Astrocyte of the cerebellum (primary cell): Measurements from ENCODE around the gene ATP6V0D1.

Source experiments
- DNase-seq: peaks from one replicate; pipeline ENCODE4 v3.0.0-alpha.2; 2011; ENCODE audit warnings: low read depth
- H3K4me3 ChIP-seq: 2 replicates; pipeline ENCODE4 v1.5.1; 2011; ENCODE audit warnings: mild to moderate bottlenecking, low read depth, low read length, moderate library complexity
- in situ Hi-C: cut with HindIII; loops from 2 replicates; pipeline ENCODE4 v1.10.0; 2017; ENCODE audit warnings: low sequenced_read_pairs
- TF ChIP-seq, protein P1 (sequence below): IDR thresholded peaks from 2 replicates; pipeline ENCODE4 v1.5.1; 2012; ENCODE audit warnings: low read length, low read depth, moderate library complexity, mild to moderate bottlenecking; ENCODE audit errors: missing control alignments

Gene ATP6V0D1

DNA sequence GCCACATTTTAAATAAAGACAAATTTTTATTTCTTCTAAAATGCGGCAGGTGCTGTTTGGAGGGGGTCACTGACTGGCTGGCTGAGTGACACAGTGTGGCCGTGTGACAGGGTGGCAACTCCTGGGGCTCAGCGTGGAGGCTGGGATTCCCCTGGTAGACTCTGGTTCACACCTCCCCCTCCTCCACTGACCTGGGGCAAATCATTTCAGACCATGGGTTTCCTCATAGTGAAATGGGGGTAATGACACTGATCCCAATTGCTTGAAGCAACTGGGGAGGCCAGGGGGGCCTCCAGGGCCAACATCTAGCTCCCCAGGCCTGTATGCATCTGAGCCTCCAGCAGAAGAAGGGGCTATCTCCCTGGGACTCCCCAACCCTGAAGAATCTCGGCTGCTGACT is 43.4 kb downstream of the ATP6V0D1 start:
- in situ Hi-C loops: no loop called here
- no peak overlapping the region for H3K4me3 ChIP-seq
- TF ChIP-seq, protein P1, sequence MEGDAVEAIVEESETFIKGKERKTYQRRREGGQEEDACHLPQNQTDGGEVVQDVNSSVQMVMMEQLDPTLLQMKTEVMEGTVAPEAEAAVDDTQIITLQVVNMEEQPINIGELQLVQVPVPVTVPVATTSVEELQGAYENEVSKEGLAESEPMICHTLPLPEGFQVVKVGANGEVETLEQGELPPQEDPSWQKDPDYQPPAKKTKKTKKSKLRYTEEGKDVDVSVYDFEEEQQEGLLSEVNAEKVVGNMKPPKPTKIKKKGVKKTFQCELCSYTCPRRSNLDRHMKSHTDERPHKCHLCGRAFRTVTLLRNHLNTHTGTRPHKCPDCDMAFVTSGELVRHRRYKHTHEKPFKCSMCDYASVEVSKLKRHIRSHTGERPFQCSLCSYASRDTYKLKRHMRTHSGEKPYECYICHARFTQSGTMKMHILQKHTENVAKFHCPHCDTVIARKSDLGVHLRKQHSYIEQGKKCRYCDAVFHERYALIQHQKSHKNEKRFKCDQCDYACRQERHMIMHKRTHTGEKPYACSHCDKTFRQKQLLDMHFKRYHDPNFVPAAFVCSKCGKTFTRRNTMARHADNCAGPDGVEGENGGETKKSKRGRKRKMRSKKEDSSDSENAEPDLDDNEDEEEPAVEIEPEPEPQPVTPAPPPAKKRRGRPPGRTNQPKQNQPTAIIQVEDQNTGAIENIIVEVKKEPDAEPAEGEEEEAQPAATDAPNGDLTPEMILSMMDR: no peak
- no peak for DNase-seq

DNA sequence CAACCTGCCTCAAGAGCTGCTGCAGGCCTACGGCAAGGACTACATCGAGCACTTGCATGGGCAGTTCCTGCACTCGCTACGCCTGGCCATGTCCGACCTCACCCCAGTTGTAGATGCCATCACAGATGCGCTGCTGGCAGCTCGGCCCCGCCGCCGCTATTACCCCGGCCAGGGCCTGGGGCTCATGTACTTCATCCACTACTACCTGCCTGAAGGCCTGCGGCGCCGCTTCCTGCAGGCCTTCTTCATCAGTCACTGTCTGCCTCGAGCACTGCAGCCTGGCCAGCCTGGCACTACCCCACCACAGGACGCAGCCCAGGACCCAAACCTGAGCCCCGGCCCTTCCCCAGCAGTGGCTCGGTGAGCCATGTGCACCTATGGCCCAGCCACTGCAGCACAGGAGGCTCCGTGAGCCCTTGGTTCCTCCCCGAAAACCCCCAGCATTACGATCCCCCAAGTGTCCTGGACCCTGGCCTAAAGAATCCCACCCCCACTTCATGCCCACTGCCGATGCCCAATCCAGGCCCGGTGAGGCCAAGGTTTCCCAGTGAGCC is 44.2 kb downstream of the ATP6V0D1 start:
- H3K4me3 ChIP-seq: no peak overlapping the region
- in situ Hi-C loops: no loop called here
- DNase-seq: no peak
- TF ChIP-seq, protein P1: no peak

DNA sequence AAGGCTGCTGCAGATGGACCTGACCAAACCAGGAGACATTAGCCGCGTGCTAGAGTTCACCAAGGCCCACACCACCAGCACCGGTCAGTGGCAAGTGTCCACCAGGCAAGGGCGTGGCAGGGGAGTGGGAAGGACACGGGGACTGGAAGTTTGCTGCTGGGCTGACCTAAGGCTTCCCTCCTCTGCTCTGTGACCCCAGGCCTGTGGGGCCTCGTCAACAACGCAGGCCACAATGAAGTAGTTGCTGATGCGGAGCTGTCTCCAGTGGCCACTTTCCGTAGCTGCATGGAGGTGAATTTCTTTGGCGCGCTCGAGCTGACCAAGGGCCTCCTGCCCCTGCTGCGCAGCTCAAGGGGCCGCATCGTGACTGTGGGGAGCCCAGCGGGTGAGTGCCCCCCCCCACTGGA is 45.2 kb downstream of the ATP6V0D1 start:
- TF ChIP-seq, protein P1: no peak
- in situ Hi-C loops: no loop called here

DNA sequence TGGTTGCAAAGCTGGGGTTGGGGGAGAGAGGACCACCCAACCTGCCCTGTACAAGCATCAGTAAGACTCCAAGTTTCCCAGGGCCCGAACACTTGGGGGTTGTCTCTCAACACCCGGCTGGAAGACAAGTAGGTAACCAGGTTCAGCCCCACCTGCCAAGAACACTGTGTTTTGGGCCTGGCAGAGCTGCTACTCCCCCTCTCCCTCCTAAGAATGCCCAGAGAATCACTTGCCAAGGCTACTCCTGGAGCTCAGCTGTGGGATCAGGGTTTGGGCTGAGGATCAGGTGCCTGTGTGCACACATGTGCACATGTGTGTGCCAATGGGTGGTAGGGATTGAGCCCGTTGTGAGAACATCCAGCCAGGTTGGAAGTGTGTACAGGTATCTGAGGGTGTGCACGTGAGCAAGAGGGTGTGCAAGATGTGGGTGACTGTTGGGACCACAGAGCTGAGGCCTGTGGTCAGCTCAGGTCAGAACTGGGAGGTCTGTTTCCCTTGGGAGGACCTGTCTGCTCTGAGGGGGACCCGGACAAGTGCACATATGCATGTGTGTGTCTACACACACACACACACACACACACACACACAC is 47.7 kb downstream of the ATP6V0D1 start:
- in situ Hi-C loops: no loop called here
- no peak overlapping the region for H3K4me3 ChIP-seq
- no peak for DNase-seq
- TF ChIP-seq, protein P1: no peak

More for the DNA sequence above, 45.2 kb downstream of the ATP6V0D1 start:
- H3K4me3 ChIP-seq: no peak overlapping the region
- no peak for DNase-seq

DNA sequence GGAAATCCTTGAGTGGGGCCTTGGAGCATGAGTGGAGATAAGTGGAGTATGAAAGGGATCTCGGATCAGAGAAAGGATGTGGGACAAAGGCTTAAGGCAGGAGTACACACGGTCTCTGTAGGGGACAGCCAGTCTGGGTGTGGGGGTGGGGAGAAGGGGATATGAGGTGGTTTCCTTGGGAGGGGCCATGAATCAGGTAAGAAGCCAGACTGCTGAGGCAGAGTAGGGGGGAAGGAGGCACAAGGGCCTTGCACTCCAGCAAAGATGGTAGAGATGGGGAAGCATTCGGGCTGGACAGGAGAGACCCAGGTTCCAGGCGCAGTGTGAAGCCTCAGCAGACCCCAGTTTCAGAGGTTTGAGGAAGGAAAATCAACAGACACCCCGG is 48.5 kb downstream of the ATP6V0D1 start:
- no peak for DNase-seq
- in situ Hi-C loops: no loop called here
- H3K4me3 ChIP-seq: no peak overlapping the region
- TF ChIP-seq, protein P1: no peak

DNA sequence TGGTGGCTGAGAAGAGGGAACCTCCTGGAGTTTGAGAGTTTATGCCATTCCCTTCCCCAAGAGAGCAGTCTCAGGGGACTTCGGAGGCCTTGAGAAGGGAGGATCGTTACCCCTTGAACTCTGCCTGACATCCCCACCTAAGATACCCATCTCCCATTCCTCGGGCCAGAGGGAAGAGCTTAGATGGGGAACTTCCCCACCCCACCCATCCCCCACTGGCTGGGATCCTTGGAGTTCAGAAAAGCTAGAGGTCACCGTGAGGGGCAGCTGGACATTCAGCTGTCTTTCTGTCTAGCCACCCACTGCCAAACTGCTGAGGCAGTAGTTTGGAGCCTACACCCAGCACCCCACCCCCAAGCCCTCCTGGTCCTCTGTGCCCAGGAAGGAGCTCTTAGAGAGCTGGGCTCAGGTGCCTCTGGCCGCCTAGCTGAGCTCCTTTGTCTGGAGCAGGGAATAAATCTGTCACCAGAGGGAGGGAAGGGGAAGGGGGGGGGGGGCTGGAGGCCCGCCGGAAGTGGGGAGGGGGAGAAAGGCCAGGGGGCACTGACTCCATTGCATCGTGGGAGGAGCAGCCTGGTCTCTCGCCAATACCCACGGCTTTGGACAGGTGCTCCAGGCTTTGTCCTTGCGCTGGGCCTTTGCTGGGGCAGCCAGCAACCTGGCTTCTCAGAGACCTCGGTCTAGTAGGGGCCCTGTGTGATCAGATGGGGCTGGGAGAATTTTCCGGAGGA is 49.0 kb downstream of the ATP6V0D1 start:
- in situ Hi-C loops: no loop called here
- no peak overlapping the region for H3K4me3 ChIP-seq
- no peak for DNase-seq
- TF ChIP-seq, protein P1: no peak
